HCT116 (cell line): Measurements from ENCODE around the gene NAPSA. TPM values are rescaled to one million over a fixed set of nuclear protein-coding genes. Genes with fewer than 3 reads are reported as not detected.

ENCODE experiments used
- ATAC-seq: fragments of 200-7000 bp; cut with Tn5 transposase; 2 replicates; pipeline ENCODE4 v1.9.1; 2020; ENCODE audit warnings: mild to moderate bottlenecking, moderate library complexity
- BruUV-seq: library from RNA; stranded (reverse); fragments of 400-500 nt; replicated peaks from 2 replicates; lab custom pipeline; 2021; lab: Mats Ljungman, UMichigan
- CTCF ChIA-PET: fragments of 300-600 bp; sonication (Branson Sonifier 250); formaldehyde crosslinking; loops from one replicate; lab custom pipeline; 2021; ENCODE audit warnings: antibody characterized with exemption; lab: Charles Lee
- POLR2A ChIA-PET: fragments of 300-600, 350-600 bp; sonication (Branson Sonifier 250); formaldehyde crosslinking; loops from one replicate; lab custom pipeline; 2021; ENCODE audit warnings: antibody characterized with exemption; lab: Charles Lee
- RAD21 ChIA-PET, 2 experiments: fragments of 300-600 bp; sonication (Branson Sonifier 250); formaldehyde crosslinking; loops; one replicate each; lab custom pipeline; 2023; ENCODE audit warnings: low total read pairs in 2 of 2; ENCODE audit not compliant: uncharacterized antibody in 2 of 2, unreplicated experiment in 2 of 2, low non-redundant PET in 1 of 2; lab: Charles Lee
- DNase-seq: peaks from one replicate; pipeline ENCODE4 v3.0.0-alpha.2; 2010; ENCODE audit warnings: low read depth, low spot score
- H2AFZ ChIP-seq: fragments of 200-600 bp; shearing (Covaris generic), sonication (generic); 2 replicates; pipeline ENCODE4 v1.6.1; 2017; ENCODE audit warnings: low read depth, mixed run types, mixed read lengths, antibody characterized with exemption, low read length; ENCODE audit not compliant: poor library complexity, severe bottlenecking
- H3K27ac ChIP-seq: 2 replicates; pipeline ENCODE4 v1.5.1; 2012; ENCODE audit warnings: low read depth, low read length
- H3K27me3 ChIP-seq: fragments of 200-600 bp; sonication (generic); 2 replicates; pipeline ENCODE4 v1.6.1; 2016; ENCODE audit warnings: mixed run types, low read length, mixed read lengths; ENCODE audit not compliant: insufficient read depth
- H3K36me3 ChIP-seq, 2 experiments: fragments of 200-500 bp in 1 of 2; fragments of 200-600 bp in 1 of 2; sonication (Bioruptor generic) in 1 of 2; sonication (generic) in 1 of 2; 2 replicates each; pipeline versions ENCODE4 v1.5.1 to v1.6.1; 2014 to 2016; ENCODE audit warnings: low read length in 2 of 2, inconsistent platforms in 1 of 2, mixed read lengths in 1 of 2, mixed run types in 1 of 2; ENCODE audit not compliant: insufficient read depth in 2 of 2, control insufficient read depth in 1 of 2
- H3K4me1 ChIP-seq, 2 experiments: fragments of 200-600 bp in 1 of 2; sonication (generic) in 1 of 2; 2 replicates each; pipeline versions ENCODE4 v1.5.1 to v1.6.1; 2012 to 2017; ENCODE audit warnings: low read length in 2 of 2, inconsistent platforms in 1 of 2, mild to moderate bottlenecking in 1 of 2, mixed read lengths in 1 of 2, mixed run types in 1 of 2, moderate library complexity in 1 of 2; ENCODE audit not compliant: insufficient read depth in 2 of 2, control insufficient read depth in 1 of 2
- H3K4me2 ChIP-seq: fragments of 200-600 bp; sonication (generic); 2 replicates; pipeline ENCODE4 v1.6.1; 2017; ENCODE audit warnings: mixed run types, low read length, mixed read lengths
- H3K4me3 ChIP-seq, 2 experiments: fragments of 200-600 bp in 1 of 2; sonication (generic) in 1 of 2; replicated peaks in 1 of 2; 2 replicates each; pipeline ENCODE4 v1.5.1; 2011 to 2016; ENCODE audit warnings: low read length in 2 of 2, control low read depth in 1 of 2, low read depth in 1 of 2, mild to moderate bottlenecking in 1 of 2, mixed read lengths in 1 of 2, mixed run types in 1 of 2
- H3K79me2 ChIP-seq: fragments of 200-600 bp; sonication (generic); 2 replicates; pipeline ENCODE4 v1.6.1; 2017; ENCODE audit warnings: mild to moderate bottlenecking, mixed run types, low read length, moderate library complexity, mixed read lengths; ENCODE audit not compliant: insufficient read depth
- H3K9ac ChIP-seq: fragments of 200-600 bp; sonication (generic); 2 replicates; pipeline ENCODE4 v1.6.1; 2016; ENCODE audit warnings: low read length, mixed read lengths
- H3K9me2 ChIP-seq: fragments of 200-600 bp; sonication (generic), shearing (Covaris generic); 2 replicates; pipeline ENCODE4 v1.6.1; 2017; ENCODE audit warnings: mixed run types, mild to moderate bottlenecking, moderate library complexity; ENCODE audit not compliant: insufficient read depth
- H3K9me3 ChIP-seq, 2 experiments: fragments of 200-500 bp in 1 of 2; fragments of 200-600 bp in 1 of 2; sonication (Bioruptor generic) in 1 of 2; sonication (generic) in 1 of 2; 2 replicates each; pipeline ENCODE4 v1.6.1; 2014 to 2017; ENCODE audit warnings: low read length in 2 of 2, mixed read lengths in 2 of 2, inconsistent platforms in 1 of 2, low read depth in 1 of 2, mild to moderate bottlenecking in 1 of 2, mixed run types in 1 of 2, moderate library complexity in 1 of 2; ENCODE audit not compliant: control insufficient read depth in 1 of 2, insufficient read depth in 1 of 2
- H4K20me1 ChIP-seq: fragments of 200-600 bp; sonication (generic), shearing (Covaris generic); 2 replicates; pipeline ENCODE4 v1.6.1; 2017; ENCODE audit warnings: mixed run types, mild to moderate bottlenecking, moderate library complexity; ENCODE audit not compliant: insufficient read depth
- ATF3 ChIP-seq: IDR thresholded peaks from 2 replicates; pipeline ENCODE4 v1.6.1; 2012
- CBX3 ChIP-seq: IDR thresholded peaks from 2 replicates; pipeline ENCODE4 v1.6.1; 2012; ENCODE audit warnings: low read depth
- CEBPB ChIP-seq: IDR thresholded peaks from 2 replicates; pipeline ENCODE4 v1.6.1; 2012; ENCODE audit warnings: low read depth
- EGR1 ChIP-seq: IDR thresholded peaks from 2 replicates; pipeline ENCODE4 v1.6.1; 2012; ENCODE audit warnings: low read depth
- ELF1 ChIP-seq: IDR thresholded peaks from 2 replicates; pipeline ENCODE4 v1.6.1; 2012; ENCODE audit warnings: low read depth, borderline replicate concordance
- EZH2 ChIP-seq: fragments of 200-600 bp; sonication (generic); IDR thresholded peaks from 2 replicates; pipeline ENCODE4 v1.6.1; 2017; ENCODE audit warnings: antibody characterized with exemption, mixed run types
- EZH2phosphoT487 ChIP-seq: fragments of 200-600 bp; IDR thresholded peaks from 2 replicates; pipeline ENCODE4 v1.6.1; 2018; ENCODE audit warnings: antibody characterized with exemption, borderline replicate concordance
- FOSL1 ChIP-seq: IDR thresholded peaks from 2 replicates; pipeline ENCODE4 v1.6.1; 2012; ENCODE audit warnings: low read depth
- JUND ChIP-seq: IDR thresholded peaks from 2 replicates; pipeline ENCODE4 v1.6.1; 2012
- POLR2A ChIP-seq: IDR thresholded peaks from 2 replicates; pipeline ENCODE4 v1.7.0; 2011; ENCODE audit warnings: borderline replicate concordance; ENCODE audit not compliant: insufficient read depth, insufficient read length; ENCODE audit errors: extremely low read depth
- POLR2AphosphoS5 ChIP-seq: IDR thresholded peaks from 2 replicates; pipeline ENCODE4 v1.6.1; 2011; ENCODE audit warnings: mild to moderate bottlenecking, low read depth, low read length, moderate library complexity
- REST ChIP-seq: IDR thresholded peaks from 2 replicates; pipeline ENCODE4 v1.6.1; 2012; ENCODE audit warnings: low read depth
- SIN3A ChIP-seq: IDR thresholded peaks from 2 replicates; pipeline ENCODE4 v1.6.1; 2012; ENCODE audit warnings: low read depth
- TCF7L2 ChIP-seq: IDR thresholded peaks from 2 replicates; pipeline ENCODE4 v1.7.0; 2011; ENCODE audit warnings: borderline replicate concordance, inconsistent platforms; ENCODE audit not compliant: insufficient read depth, insufficient read length; ENCODE audit errors: extremely low read depth
- YY1 ChIP-seq: IDR thresholded peaks from 2 replicates; pipeline ENCODE4 v1.6.1; 2011; ENCODE audit warnings: low read length, low read depth, moderate library complexity, mild to moderate bottlenecking; ENCODE audit not compliant: insufficient replicate concordance; ENCODE audit errors: extremely low read depth
- ZBTB33 ChIP-seq: IDR thresholded peaks from 2 replicates; pipeline ENCODE4 v1.6.1; 2011; ENCODE audit warnings: mild to moderate bottlenecking, low read length, moderate library complexity; ENCODE audit not compliant: insufficient replicate concordance; ENCODE audit errors: extremely low read depth
- ZFX ChIP-seq: fragments of 450-650 bp; IDR thresholded peaks from 2 replicates; pipeline ENCODE4 v1.6.1; 2017
- ZNF274 ChIP-seq: fragments of 200-500 bp; sonication (Bioruptor generic); IDR thresholded peaks from 2 replicates; pipeline ENCODE4 v1.6.1; 2014; ENCODE audit warnings: mild to moderate bottlenecking, low read depth, low read length, inconsistent platforms
- intact Hi-C: fragments of 100-400 bp; cut with micrococcal nuclease; formaldehyde crosslinking; loops from 2 replicates; pipeline ENCODE4 v1.10.0; 2022
- total RNA-seq: library from RNA; stranded (reverse); gene quantifications from one replicate; pipeline ENCODE4 v1.2.1, GENCODE V29; 2021; ENCODE audit not compliant: unreplicated experiment
- TF ChIP-seq, protein P1 (sequence below), 3 experiments: fragments of 200-600 bp in 1 of 3; sonication (generic) in 1 of 3; IDR thresholded peaks in 2 of 3; conservative IDR thresholded peaks in 1 of 3; 2 replicates each; pipeline ENCODE4 v1.5.1; 2012 to 2017; ENCODE audit warnings: low read depth in 2 of 3, low read length in 2 of 3, antibody characterized with exemption in 1 of 3, borderline replicate concordance in 1 of 3, control low read depth in 1 of 3, mild to moderate bottlenecking in 1 of 3, mixed read lengths in 1 of 3, mixed run types in 1 of 3, moderate library complexity in 1 of 3; ENCODE audit not compliant: insufficient read depth in 1 of 3
- TF ChIP-seq, protein P2 (sequence below): IDR thresholded peaks from 2 replicates; pipeline ENCODE4 v1.6.1; 2012

The NAPSA gene
- total RNA-seq, 1 experiment from 2014 or later, result 4.4 TPM

DNA sequence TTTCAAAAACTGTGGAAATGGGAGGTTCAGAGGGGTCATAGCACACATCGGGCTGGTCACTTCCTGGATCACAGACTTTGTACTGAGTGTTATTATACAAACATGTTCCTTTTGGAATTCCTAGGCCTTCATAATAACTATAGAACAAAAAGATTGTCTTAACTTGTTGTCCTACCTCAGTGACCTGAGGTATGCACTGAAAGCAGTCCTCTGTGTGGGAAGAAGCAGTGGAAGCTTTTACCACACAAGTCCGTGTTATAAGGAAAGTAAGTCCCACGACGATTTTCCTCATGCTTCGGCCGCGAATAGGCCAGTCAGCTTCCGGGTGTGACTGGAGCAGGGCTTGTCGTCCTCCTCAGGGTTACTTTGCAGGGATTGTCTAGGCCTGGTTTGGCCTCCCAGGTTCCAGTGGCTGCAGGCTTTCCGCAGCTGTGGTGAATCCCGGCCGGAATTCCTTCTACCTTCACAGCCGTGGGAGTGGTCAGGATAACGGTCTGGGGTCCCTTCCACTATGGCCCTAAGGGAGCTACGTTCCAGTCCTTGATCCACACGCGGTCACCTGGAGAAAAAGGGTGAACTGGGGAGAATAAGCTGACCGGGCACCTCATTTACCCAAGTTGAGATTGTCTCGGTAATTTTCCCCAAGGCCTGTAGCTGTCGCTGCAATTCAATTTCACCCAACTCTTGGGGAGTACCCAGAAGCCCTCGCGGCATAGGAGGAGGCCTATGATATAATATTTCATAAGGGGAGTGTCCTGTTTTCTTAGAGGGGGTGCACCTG, 16.0 kb downstream of the NAPSA start:
- Histone ChIP-seq H3K4me3 (no peak overlapping the region), H3K79me2 (no peaks in the 10 kb centered on the region), H3K27ac (no peak overlapping the region), H3K4me2 (no peak overlapping the region), H3K9ac (no peak overlapping the region), H2AFZ (no peak overlapping the region), H4K20me1 (no peaks in the 10 kb centered on the region), H3K4me1 (no peaks in the 10 kb centered on the region; a peak in 1 of 4 replicates), H3K36me3 (no peaks in the 10 kb centered on the region), H3K27me3 (no peaks in the 10 kb centered on the region), H3K9me2 (no peaks in the 10 kb centered on the region), H3K9me3 (no peaks in the 10 kb centered on the region)
- TF ChIP-seq, protein P1, sequence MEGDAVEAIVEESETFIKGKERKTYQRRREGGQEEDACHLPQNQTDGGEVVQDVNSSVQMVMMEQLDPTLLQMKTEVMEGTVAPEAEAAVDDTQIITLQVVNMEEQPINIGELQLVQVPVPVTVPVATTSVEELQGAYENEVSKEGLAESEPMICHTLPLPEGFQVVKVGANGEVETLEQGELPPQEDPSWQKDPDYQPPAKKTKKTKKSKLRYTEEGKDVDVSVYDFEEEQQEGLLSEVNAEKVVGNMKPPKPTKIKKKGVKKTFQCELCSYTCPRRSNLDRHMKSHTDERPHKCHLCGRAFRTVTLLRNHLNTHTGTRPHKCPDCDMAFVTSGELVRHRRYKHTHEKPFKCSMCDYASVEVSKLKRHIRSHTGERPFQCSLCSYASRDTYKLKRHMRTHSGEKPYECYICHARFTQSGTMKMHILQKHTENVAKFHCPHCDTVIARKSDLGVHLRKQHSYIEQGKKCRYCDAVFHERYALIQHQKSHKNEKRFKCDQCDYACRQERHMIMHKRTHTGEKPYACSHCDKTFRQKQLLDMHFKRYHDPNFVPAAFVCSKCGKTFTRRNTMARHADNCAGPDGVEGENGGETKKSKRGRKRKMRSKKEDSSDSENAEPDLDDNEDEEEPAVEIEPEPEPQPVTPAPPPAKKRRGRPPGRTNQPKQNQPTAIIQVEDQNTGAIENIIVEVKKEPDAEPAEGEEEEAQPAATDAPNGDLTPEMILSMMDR (IDR thresholded peaks at IDR 0.05 in 2 of 3, conservative IDR thresholded peaks at IDR 0.05 in 1 of 3; ENCODE audit: borderline replicate concordance in 1 of 3, insufficient read depth in 1 of 3, low read depth in 2 of 3, low read length in 2 of 3), result no peak
- no peak for TF ChIP-seq ZBTB33
- TF ChIP-seq EGR1, result no peak
- no peak for TF ChIP-seq SIN3A
- no peak for TF ChIP-seq REST
- no peak for TF ChIP-seq ZNF274
- TF ChIP-seq POLR2A, result no peak
- TF ChIP-seq YY1, result no peak
- no peak for TF ChIP-seq CBX3
- TF ChIP-seq ATF3, result no peak
- no peak for TF ChIP-seq POLR2AphosphoS5
- TF ChIP-seq, protein P2, sequence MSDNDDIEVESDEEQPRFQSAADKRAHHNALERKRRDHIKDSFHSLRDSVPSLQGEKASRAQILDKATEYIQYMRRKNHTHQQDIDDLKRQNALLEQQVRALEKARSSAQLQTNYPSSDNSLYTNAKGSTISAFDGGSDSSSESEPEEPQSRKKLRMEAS, result no peak
- no peak for TF ChIP-seq ZFX
- TF ChIP-seq TCF7L2, result no peak
- TF ChIP-seq JUND, result no peak
- TF ChIP-seq ELF1, result no peak
- TF ChIP-seq EZH2, result no peak
- TF ChIP-seq FOSL1, result no peak
- TF ChIP-seq CEBPB, result no peak
- TF ChIP-seq EZH2phosphoT487, result no peak
- 0 out of 2 replicates have a peak, but pooled peaks have one; percentile 34 for ATAC-seq
- no peak for DNase-seq
- BruUV-seq, result no TSS peak
- intact Hi-C loops, result no loop called here
- POLR2A ChIA-PET, result no interaction called here
- CTCF ChIA-PET, result no interaction called here
- RAD21 ChIA-PET, result no interaction called here
